HAP-1 (cell line): ENCODE data around the gene TNRC6C.

Experiments
- DNase-seq, 2 experiments: peaks; one replicate each; pipeline ENCODE4 v3.0.0-alpha.2; 2016 to 2020; ENCODE audit warnings: low spot score in 2 of 2
- H3K27me3 ChIP-seq: fragments of 250-450 bp; sonication (Bioruptor Pico); 2 replicates; pipeline ENCODE4 v1.5.1; 2020; ENCODE audit warnings: low read depth, mild to moderate bottlenecking, moderate library complexity
- H3K36me3 ChIP-seq: fragments of 250-450 bp; sonication (Bioruptor Pico); replicated peaks from 2 replicates; pipeline ENCODE4 v1.5.1; 2020; ENCODE audit warnings: mild to moderate bottlenecking
- H3K4me1 ChIP-seq: fragments of 250-450 bp; sonication (Bioruptor Pico); 2 replicates; pipeline ENCODE4 v1.5.1; 2020; ENCODE audit warnings: mild to moderate bottlenecking
- H3K4me3 ChIP-seq: fragments of 250-450 bp; sonication (Bioruptor Pico); 2 replicates; pipeline ENCODE4 v1.5.1; 2020; ENCODE audit warnings: mild to moderate bottlenecking, moderate library complexity
- H3K9me3 ChIP-seq: fragments of 250-450 bp; sonication (Bioruptor Pico); 2 replicates; pipeline ENCODE4 v1.5.1; 2020; ENCODE audit warnings: mild to moderate bottlenecking, moderate library complexity
- in situ Hi-C: fragments of 300-500 bp; cut with MboI; formaldehyde crosslinking; loops from 3 replicates; pipeline ENCODE4 v1.14.3; 2020; ENCODE audit warnings: low sequenced_read_pairs, inconsistent platforms, mixed read lengths

TNRC6C gene, protein sequence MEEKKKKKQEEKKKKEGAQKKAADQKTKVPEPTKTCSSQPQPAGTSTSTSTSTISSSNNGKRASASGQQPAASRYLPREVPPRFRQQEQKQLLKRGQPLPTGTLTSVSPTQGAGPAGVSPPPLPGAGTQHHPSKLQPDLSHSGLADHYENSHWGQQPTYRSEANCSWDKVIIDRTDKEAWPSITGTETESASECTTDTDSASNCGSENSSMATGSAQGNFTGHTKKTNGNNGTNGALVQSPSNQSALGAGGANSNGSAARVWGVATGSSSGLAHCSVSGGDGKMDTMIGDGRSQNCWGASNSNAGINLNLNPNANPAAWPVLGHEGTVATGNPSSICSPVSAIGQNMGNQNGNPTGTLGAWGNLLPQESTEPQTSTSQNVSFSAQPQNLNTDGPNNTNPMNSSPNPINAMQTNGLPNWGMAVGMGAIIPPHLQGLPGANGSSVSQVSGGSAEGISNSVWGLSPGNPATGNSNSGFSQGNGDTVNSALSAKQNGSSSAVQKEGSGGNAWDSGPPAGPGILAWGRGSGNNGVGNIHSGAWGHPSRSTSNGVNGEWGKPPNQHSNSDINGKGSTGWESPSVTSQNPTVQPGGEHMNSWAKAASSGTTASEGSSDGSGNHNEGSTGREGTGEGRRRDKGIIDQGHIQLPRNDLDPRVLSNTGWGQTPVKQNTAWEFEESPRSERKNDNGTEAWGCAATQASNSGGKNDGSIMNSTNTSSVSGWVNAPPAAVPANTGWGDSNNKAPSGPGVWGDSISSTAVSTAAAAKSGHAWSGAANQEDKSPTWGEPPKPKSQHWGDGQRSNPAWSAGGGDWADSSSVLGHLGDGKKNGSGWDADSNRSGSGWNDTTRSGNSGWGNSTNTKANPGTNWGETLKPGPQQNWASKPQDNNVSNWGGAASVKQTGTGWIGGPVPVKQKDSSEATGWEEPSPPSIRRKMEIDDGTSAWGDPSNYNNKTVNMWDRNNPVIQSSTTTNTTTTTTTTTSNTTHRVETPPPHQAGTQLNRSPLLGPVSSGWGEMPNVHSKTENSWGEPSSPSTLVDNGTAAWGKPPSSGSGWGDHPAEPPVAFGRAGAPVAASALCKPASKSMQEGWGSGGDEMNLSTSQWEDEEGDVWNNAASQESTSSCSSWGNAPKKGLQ (N-terminal part only)

DNA sequence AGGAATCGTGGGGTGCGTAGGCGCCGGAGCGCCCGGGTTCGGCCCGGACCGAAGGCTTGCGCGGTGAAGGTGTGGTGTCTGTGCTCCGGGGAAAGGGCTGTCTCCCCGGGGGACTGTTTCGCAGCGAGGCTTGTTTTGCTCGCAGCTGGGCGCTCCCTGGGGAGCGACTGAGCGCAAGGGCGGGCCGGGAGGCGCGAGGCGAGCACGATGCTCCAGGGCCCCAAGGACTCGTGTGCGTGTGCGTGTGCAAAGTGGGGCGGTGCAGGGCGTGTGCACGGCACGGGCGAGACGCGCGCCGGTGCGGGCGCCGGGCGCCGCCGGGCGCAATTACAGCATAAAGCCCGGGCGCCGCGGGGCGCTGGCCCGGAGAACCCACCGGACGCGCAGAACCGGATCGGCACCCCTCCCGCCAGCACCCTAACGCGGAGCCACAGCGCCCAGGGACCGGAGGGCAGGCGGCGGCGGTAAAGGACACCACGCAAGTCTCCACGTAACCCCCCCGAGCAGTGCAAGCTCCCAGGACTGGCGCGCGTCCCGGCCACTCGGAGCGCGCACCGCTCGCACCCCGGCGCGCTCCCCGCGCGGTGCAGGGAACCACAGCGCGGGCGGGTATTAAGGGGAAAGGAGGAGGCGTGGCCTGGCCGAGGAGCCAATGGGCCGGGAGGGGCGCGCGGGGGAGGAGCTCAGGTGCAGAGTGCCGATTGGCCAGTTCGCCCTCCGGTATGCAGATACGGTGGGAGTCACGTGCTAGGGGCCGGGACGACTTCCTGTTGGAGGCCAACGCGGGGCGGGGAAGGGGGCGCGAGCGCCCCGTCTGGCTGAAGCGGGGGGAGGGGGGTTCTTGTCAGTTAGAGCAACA lies at the start of gene TNRC6C:
Gene TNRC6C, plus strand, starts transcription at position 847 of the 859 bp plus-strand sequence. CDS start 45,504 bp downstream, outside the sequence.
- in situ Hi-C loops, result no loop called here
- Histone ChIP-seq H3K27me3 (peaks cover 23% of the 10 kb centered on the region), H3K4me3 (peak within 1 kb of the TSS; percentile 57), H3K36me3 (no peaks in the 10 kb centered on the region), H3K9me3 (no peaks in the 10 kb centered on the region), H3K4me1 (peaks cover 17% of the 10 kb centered on the region)
- DNase-seq, result peak; percentile 99 to 100

DNA sequence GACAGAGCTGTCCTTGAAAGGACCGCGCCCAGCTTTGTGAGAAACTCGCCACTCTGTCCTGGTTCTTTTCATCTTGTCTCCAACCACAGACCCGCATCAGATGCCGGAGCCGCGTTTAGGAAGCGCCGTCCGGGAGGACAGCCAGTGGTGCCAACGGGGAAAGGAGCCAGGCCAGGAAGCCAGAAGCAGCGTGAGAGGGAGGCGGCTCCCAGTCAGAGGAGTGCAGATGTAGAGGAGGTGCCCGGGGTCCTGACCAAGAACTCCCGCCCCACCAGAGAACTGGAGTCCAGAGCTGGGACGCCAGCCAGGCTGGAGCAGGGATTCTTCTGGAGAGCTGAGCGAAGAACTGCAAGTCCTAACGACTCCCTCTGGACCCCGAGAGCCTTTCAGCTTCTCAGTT lies 49.3 kb upstream of the TNRC6C start:
- no peak for DNase-seq
- in situ Hi-C loops, result no loop called here
- H3K9me3 ChIP-seq, result no peaks in the 10 kb centered on the region
- peaks cover 26% of the 10 kb centered on the region for H3K27me3 ChIP-seq
- no peaks in the 10 kb centered on the region for H3K4me1 ChIP-seq
- no peaks in the 10 kb centered on the region for H3K36me3 ChIP-seq
- H3K4me3 ChIP-seq, result no peak overlapping the region

DNA sequence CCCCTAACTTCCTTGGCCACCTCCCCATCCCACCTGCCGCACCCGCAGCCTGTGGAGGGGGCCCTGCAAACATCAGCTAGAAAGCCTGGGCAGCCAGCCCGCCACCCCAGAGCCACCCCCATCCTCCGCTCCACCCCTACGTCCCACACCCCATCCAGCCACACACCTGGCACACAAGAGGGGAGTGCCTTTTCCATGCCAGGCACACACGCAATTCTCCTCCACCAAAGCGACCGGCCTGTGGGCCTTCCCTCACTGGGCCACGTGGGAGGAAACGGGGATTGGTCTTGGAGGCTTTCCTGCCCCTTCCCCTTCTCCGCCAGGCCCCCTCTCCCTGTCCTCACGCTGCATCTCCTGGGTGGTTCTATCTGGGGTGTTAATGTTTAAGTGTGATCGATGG lies 48.7 kb upstream of the TNRC6C start:
- peaks cover 23% of the 10 kb centered on the region for H3K27me3 ChIP-seq
- H3K9me3 ChIP-seq, result no peaks in the 10 kb centered on the region
- no peaks in the 10 kb centered on the region for H3K36me3 ChIP-seq
- no peak overlapping the region for H3K4me3 ChIP-seq
- DNase-seq, result no peak
- H3K4me1 ChIP-seq, result no peaks in the 10 kb centered on the region
- in situ Hi-C loops, result no loop called here

DNA sequence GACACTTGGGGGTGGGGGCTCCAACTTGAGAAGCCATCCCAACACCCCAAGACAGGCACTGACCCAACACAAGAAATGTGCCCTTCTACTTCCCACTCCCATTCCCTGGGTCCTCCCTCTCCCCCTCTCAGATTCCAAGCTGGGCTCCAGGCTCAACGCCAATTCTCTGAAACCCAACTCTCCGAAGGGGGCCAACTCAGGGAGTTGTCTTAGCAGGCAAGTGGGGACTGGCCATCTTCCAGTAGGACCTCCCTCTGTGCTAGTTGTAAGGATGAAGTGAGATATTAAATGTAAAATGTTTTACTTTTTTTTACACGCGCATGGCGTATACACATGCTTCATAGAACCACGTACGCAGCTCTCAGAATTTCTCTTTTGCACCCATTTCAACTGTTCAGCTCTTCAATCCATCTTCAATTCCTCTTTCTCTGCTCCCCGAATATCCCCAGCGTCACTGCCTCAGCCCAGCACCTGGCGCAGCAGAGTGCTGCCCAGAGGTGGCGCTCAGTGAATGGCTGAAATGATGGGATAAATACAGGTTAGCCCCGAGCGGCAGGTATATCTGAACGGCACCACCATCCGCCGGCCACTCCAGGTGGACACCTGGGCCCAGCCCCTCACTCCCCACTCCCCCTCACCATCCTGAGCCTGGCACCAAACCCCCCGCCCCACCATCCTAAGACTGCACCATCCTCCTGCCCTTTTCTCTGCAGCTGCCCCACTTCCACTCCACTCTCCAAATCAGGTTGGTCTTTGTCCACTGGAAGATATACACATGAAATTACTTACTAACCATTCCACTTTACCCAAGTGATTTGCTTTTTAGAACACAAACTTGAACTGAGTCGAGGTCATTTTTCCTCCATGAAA lies 43.9 kb upstream of the TNRC6C start:
- H3K4me1 ChIP-seq, result peaks cover 2% of the 10 kb centered on the region; the same call in 1 of the 2 replicates
- H3K4me3 ChIP-seq, result no peak overlapping the region
- peaks cover 39% of the 10 kb centered on the region for H3K27me3 ChIP-seq

DNA sequence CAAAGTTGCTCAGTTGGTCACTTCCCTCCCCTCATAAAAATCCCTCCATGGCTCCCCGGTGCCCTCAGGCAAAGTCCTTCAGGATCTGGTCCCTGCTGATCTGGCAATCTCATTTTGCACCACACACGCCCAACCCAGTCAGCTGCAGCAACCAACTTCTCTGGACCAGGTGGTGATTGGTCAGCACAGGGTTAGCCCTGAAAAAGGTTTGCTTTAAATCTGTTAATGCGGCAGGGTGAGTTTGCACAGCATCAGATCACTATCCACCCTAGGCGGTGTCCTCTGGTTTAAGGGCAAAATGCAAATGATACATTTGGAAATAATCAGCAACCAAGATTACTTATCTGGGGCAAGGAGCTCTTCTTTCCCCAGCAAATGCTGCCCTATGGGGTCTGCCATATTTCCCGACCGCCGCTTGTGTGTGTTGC lies 42.9 kb upstream of the TNRC6C start:
- in situ Hi-C loops, result no loop called here
- H3K9me3 ChIP-seq, result no peaks in the 10 kb centered on the region
- H3K4me3 ChIP-seq, result no peak overlapping the region
- H3K4me1 ChIP-seq, result peaks cover 4% of the 10 kb centered on the region; the same call in 1 of the 2 replicates
- H3K27me3 ChIP-seq, result peaks cover 39% of the 10 kb centered on the region
- DNase-seq, result no peak
- H3K36me3 ChIP-seq, result no peaks in the 10 kb centered on the region

More for the DNA sequence above, 43.9 kb upstream of the TNRC6C start:
- in situ Hi-C loops, result no loop called here
- Histone ChIP-seq H3K36me3 (no peaks in the 10 kb centered on the region), H3K9me3 (no peaks in the 10 kb centered on the region)
- DNase-seq, result no peak

DNA sequence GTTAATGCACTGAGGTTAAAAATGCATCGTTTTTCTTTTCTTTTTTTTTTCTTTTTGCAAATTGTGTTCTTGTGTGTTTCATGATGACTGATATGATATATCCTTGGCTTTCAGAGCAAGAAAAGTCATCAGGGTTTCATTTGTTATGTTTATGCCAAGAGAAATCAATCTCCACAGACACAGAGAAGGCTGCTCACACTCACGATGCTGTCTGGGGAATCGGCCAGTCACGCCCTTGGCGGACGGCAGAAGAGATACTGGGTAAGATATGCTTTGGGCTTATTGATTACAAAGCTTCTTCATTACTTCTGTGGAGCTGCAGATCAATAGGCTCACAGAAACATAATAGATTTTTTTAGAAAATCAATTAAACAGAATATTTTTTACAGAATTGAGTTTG lies 42.2 kb upstream of the TNRC6C start:
- H3K9me3 ChIP-seq, result no peaks in the 10 kb centered on the region
- H3K27me3 ChIP-seq, result peaks cover 39% of the 10 kb centered on the region
- H3K36me3 ChIP-seq, result no peaks in the 10 kb centered on the region
- DNase-seq, result no peak
- no peak overlapping the region for H3K4me3 ChIP-seq
- in situ Hi-C loops, result no loop called here
- H3K4me1 ChIP-seq, result peaks cover 4% of the 10 kb centered on the region; the same call in 1 of the 2 replicates

DNA sequence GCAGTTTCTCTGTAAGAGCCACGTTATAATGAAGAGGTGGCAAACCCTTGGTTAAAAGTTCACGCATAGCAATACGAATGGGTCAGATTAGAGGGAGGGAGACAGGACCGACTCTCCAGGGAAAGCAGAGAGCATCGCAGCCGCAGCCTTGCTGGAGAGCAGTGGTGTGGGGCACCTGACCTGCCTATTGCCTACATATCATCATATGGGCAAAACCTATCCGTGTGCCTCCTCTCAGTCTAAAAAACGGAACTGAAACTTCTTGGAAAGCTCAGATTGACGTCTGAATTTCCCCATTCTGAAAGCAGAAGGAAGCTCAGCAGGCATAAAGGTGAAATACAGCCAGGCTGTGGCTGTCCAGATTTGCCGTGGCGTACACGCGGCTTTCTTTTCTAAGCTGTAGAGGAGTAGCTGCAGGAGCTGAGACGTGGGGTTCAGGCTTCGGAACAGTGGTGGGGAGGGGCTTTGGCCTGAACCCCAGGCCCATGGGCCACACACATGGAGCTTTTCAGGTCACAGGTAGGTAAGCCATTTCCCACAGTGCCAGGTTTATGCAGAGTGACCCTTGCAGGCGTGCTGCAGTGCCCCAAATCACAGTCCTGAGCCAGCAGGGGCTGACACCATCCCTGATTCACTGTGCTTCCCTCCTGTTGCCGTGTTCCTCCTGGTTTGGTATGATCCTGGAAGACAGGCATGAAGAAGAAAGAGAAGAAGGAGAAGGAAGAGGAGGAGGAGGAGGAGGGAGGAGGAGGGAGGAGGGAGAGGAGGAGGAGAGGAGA lies 41.6 kb upstream of the TNRC6C start:
- Histone ChIP-seq H3K36me3 (no peaks in the 10 kb centered on the region), H3K27me3 (peaks cover 34% of the 10 kb centered on the region), H3K4me1 (peaks cover 4% of the 10 kb centered on the region; the same call in 1 of the 2 replicates), H3K4me3 (no peak overlapping the region), H3K9me3 (0 out of 2 replicates have a peak, but pooled peaks cover 2% of the 10 kb centered on the region)
- in situ Hi-C loops, result no loop called here
- no peak for DNase-seq

DNA sequence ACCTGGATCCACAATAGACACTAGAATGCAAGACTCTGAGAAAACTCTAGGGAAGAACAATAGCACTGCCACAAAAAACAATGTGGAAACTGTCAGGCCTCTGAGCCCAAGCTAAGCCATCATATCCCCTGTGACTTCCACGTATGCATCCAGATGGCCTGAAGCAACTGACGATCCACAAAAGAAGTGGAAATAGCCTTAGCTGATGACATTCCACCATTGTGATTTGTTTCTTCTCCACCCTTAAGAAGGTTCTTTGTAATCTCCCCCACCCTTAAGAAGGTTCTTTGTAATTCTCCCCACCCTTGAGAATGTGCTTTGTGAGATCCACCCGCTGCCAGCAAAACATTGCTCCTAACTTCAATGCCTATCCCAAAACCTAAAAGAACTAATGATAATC lies 39.2 kb upstream of the TNRC6C start:
- Histone ChIP-seq H3K27me3 (peaks cover 34% of the 10 kb centered on the region), H3K9me3 (0 out of 2 replicates have a peak, but pooled peaks cover 2% of the 10 kb centered on the region), H3K36me3 (no peaks in the 10 kb centered on the region), H3K4me1 (peaks cover 4% of the 10 kb centered on the region; the same call in 1 of the 2 replicates), H3K4me3 (no peak overlapping the region)
- DNase-seq, result peak; percentile 34 to 35
- in situ Hi-C loops, result no loop called here

DNA sequence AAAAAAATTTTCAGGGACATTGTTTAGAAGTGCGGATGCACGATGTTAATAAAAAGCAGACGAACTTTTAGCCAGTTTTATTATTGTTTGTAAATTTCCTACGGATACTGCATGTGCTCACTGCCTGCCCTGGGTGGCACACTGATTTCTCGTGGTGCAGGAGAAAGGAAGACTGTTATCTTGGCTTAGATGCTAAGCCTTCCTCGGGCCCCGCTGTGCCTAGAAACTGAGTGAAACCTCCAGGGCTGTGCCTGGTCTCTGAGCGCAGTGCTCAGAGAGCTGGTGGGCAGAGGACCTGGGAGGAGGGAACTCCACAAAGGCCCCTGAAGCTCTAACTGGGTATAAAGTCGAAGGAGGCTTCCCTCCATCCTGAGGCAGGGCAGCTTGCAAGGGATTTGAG lies 35.4 kb upstream of the TNRC6C start:
- H3K27me3 ChIP-seq, result peaks cover 3% of the 10 kb centered on the region
- H3K4me1 ChIP-seq, result peaks cover 4% of the 10 kb centered on the region; the same call in 1 of the 2 replicates
- H3K36me3 ChIP-seq, result no peaks in the 10 kb centered on the region
- no peak overlapping the region for H3K4me3 ChIP-seq
- in situ Hi-C loops, result no loop called here
- 0 out of 2 replicates have a peak, but pooled peaks cover 2% of the 10 kb centered on the region for H3K9me3 ChIP-seq
- no peak for DNase-seq

DNA sequence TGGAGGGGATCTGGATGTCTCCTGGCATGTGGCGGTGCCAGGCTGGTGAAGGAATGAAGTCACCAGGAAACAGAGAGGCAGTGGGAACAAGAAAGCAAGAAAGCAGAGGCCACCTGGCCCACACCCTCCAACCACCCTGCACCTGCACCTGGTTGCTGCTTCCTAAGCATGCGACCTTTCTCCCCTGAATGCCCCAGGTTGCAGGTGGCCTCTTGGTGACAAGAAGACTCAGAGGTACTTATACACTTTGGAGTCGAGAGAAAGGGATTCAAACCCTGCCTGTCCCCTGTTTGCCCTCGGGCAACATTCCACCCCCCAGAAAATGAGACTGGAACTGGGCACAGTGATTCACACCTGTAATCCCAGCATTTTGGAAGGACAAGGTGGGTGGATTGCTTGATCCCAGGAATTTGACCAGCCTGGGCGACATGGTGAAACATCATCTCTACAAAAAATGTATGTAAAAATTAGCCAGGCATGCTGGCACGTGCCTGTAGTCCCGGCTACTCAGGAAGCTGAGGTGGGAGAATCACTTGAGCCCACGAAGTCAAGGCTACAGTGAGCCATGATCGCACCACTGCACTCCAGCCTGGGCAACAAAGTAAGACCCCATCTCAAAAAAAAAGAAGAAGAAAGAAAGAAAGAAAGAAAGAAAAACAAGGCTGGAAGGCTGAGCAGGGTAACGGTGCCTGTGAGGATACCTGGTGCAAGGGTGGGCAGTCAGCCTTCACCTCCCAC lies 34.6 kb upstream of the TNRC6C start:
- in situ Hi-C loops, result no loop called here
- Histone ChIP-seq H3K4me1 (peaks cover 4% of the 10 kb centered on the region; the same call in 1 of the 2 replicates), H3K4me3 (no peak overlapping the region), H3K36me3 (no peaks in the 10 kb centered on the region), H3K27me3 (0 out of 2 replicates have a peak, but pooled peaks cover 3% of the 10 kb centered on the region), H3K9me3 (0 out of 2 replicates have a peak, but pooled peaks cover 2% of the 10 kb centered on the region)
- DNase-seq, result no peak
